Right lobe of liver (tissue), 4 donors: ENCODE measurements around the gene AADAT.

Source experiments
- POLR2A ChIP-seq: fragments of 450-650 bp; IDR thresholded peaks from one replicate; pipeline ENCODE4 v1.6.1; 2017; ENCODE audit warnings: antibody characterized with exemption, mild to moderate bottlenecking
- TF ChIP-seq, protein P1 (sequence below), 4 donors: fragments of 200-600 bp in 3 of 4; fragments of 450-650 bp in 1 of 4; IDR thresholded peaks; one replicate each; pipeline versions ENCODE4 v1.5.1 to v1.8.0; 2016 to 2022; ENCODE audit warnings: antibody characterized with exemption in 4 of 4, mild to moderate bottlenecking in 2 of 4
- donor health status: DM: no; HTN: no; CAD: no.
- donor health status: DM: no; HTN: no; CAD: no.
- donor health status: DM: no; HTN: yes; CAD: no.

DNA sequence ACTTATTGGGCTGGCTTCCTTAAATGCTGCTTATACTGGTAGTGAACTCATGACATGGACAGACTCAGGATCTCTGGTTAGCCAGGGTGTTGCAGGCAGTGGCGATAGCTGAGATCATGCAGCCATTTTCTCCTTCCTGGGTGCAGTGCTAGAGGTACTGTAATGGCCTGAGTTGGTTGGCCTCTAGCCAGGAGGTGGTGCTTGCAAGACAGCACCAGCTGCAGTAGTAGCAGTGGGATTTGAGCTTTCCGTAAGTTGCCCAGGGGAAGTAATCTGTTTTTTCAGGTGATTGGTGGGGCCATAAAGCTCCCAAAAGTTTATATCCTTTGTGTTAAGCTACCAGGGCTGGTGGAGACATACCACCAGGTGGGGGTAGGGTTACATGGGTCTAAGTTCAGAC is 45.1 kb upstream of the AADAT start:
- TF ChIP-seq, protein P1, sequence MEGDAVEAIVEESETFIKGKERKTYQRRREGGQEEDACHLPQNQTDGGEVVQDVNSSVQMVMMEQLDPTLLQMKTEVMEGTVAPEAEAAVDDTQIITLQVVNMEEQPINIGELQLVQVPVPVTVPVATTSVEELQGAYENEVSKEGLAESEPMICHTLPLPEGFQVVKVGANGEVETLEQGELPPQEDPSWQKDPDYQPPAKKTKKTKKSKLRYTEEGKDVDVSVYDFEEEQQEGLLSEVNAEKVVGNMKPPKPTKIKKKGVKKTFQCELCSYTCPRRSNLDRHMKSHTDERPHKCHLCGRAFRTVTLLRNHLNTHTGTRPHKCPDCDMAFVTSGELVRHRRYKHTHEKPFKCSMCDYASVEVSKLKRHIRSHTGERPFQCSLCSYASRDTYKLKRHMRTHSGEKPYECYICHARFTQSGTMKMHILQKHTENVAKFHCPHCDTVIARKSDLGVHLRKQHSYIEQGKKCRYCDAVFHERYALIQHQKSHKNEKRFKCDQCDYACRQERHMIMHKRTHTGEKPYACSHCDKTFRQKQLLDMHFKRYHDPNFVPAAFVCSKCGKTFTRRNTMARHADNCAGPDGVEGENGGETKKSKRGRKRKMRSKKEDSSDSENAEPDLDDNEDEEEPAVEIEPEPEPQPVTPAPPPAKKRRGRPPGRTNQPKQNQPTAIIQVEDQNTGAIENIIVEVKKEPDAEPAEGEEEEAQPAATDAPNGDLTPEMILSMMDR (IDR thresholded peaks at IDR 0.05), result no peak
- TF ChIP-seq POLR2A, result no peak
